ENCODE data around the gene RNF144B. TPM values are rescaled to one million over a fixed set of nuclear protein-coding genes. Genes with fewer than 3 reads are reported as not detected.
"Not testable (repeated sequence)": the region's sequence is repeated elsewhere in the genome, so short reads cannot be mapped to it uniquely, and the experiment has no call there.

Gene RNF144B
- polyA plus RNA-seq, 12 donors = 5.4 to 19.7 (median 10.7) TPM; not detected in 1

DNA sequence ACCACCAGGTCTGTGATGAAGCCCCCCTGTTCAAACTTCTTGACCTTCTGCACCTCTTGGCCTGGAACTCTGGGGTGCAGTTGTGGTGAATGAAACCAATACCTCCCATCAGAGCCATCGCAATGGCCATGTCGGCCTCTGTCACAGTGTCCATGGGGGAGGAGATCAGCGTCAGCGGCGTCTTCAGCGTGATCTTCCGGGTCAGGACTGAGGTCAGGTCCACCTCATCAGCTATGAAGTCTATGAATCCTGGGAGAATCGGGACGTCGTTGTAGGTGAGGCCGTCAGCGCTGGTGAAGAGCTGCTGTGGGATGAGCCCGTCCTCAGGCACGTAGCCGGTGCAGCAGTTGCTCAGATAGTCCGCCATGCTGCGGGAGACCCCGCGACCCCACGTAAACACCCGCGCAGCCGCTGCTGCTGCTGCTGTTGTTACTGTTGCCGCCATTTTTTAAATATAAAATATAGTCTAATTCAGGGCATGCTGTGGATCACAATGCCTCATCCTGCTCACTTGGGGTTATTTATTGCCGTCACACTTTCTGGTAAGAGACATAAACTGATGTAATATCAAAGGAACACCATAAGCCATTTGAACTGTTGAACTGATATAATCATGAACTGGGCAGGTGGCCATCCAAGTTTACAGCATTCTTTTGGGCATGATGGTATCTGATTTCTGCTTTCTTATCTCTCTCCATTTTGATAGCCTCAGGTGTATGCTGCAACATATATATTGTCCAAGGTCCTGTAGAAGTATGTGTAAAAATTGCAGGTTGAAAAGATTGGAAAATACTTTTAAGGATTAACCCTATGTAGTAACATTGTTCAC lies 18.7 kb upstream of the RNF144B start:
- DNase-seq = no peak

DNA sequence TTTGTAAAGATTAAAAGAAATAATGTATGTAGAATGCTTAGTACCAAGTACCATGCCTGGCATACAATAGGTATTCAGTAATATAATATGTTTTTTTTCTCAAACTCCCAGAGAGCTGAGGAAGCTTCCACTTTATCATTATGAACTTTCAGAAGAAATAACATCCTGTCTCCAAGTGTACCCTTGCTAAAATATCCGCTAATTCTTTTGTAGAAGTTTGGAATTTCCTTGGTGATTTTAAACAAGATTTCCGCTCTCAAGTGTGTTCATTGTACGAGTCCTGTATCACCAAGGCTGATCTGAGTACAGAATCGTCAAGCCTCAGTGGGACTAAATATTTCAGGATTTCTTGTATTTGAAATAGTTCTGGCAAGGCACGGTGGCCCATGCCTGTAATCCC lies 16.1 kb upstream of the RNF144B start:
- DNase-seq = no peak

DNA sequence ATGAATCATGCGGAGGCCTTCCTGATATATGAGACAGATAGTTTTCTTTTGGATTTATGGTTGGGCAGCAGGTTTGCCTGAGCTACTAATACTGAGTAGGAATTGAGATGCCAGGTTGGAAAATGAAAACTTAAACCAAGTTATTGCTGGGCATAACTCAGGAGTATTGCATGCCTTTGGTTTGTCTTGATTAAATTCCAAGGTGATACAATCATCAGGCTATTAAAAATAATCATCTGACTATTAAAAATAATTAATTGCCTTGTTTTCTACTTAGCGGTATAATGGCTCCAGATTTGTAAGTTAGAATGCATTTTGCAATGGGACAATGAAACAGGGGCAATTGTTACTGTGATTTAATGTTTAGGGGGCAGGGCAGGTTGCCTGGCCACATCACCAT lies 15.5 kb upstream of the RNF144B start:
- DNase-seq = no peak

DNA sequence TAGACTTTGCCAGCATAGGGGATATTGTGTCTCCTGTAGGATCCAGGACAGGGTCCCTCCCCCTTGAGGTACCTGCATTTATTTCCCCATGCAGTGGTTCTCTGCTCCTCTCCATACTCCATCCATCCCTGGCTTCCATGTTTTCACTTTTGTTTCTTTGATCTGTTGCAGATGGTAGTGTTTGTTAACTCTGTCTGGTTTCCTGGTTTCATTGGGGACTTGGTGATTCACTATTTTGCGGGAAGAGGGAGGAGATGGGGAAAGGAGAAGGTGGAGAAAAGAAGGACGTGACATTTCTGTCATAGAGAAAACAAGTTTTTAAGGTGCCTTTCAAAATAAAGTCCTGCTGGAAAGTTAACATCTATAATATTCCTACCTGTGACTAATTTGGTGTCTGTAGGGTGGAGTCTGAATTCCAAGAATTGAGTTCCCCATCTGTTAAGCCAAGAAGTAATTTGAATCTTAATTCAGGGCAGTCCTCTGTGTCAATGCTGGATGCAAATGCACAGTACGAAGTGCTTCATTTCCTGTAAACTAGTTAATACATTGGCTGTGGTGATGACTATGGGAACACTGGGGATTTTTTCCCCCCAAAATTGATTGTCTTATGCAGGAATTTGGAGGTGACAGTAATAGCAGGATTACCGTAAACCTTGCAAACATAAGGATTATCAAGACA lies 6.9 kb upstream of the RNF144B start:
- DNase-seq = no peak

DNA sequence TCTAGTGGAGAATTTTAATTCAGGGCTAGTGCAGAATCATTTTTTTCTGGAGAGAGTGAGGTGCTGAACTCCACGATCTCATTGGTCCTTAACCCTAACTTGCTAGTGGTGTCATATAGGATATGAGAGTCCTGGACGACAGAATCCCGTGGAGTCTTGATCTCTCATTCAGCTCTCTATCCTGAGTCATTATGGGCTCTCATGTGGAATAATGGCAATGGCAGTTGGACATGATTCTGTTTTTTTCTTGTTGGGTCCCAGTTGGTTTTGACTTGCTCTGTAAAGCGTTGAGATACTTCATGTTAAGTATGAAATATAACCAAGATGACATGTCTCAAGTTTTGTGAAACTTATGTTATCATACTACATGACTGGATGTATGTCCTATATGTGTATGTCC lies 6.3 kb upstream of the RNF144B start:
- no peak for DNase-seq

DNA sequence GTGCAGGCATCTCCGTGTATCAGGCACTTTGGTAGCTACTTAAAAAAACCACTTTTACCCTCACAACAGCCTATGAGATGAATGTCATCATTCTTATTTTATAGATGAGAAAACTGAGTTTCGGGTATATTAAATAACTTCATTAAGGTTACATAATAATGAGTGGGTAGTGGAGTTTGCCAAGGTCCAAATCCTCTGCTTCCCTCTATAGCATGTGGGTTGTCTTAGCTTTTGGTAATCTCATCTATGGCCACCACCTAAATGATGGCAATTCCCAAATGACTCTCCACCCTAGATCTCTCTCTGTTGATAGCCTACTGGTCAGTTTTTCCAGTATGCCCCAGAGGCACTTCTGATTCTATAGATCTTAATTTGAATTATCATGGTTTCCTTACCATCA lies 3.7 kb upstream of the RNF144B start:
- no peak for DNase-seq

DNA sequence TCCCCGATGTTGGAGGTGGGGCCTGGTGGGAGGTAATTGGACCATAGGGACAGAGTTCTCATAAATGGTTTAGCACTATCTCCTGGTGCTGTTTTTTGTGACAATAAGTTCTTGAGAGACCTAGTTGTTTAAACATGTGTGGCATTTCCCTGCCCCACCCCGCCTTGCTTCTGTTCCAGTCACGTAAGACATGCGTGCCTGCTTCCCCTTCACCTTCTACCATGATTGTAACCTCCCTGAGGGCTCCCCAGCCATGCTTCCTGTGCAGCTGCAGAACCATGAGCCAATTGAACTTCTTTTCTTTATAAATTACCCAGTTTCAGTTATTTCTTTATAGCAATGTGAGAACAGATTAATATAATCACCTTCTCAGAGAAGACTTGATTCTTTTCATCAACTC lies 2.5 kb upstream of the RNF144B start:
- DNase-seq = no peak

DNA sequence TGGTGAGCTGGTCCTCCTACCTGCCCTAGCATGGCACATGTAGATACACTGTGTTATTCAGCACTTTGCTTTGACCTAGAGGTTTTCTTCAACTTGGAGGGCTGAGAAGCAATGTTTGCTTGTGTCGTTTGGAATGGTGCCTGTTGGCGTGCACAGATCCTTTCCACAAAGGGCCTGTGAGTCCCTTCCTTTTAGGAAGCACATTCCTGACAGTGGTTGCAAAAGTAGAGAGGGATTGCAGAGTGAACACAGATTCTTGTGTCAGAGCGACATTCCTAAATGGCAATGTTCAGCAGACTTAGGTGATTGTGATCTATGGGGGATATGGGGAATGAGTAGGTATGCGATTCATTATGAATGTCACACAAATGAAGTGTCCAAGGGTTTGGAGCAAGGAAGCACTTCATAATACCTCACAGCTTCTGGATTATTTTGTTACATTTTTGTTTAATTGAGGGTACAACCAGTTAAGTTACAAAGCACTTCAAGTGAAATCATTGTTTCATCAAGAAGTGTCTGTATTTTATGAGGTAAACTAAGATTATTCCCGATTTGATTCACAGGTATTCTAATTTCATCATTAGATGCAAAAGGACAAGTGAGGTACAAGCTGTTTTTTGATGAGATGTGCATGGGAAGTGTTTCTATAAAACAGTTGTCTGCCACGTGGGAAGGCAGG lies 713 bp upstream of the RNF144B start:
- no peak for DNase-seq

DNA sequence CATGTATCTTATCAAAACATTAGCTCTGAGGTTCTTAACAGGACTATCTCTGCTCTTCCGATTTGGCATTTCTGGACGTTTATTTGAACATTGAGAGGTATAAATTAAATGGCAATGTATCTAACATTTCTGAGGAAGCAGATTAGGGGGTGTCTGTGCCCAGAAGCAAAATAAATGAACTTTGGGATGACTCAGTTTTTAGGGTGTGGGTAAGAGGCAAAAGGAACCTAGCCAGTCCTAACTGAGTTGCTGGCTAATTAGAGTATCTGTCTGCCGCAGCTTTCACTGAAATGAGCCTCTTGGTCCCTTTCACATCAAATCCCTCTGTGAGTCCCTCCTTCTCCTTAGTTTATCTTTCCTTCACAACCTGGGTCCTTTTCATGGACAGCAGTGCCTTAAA lies 1.1 kb downstream of the RNF144B start:
- no peak for DNase-seq

DNA sequence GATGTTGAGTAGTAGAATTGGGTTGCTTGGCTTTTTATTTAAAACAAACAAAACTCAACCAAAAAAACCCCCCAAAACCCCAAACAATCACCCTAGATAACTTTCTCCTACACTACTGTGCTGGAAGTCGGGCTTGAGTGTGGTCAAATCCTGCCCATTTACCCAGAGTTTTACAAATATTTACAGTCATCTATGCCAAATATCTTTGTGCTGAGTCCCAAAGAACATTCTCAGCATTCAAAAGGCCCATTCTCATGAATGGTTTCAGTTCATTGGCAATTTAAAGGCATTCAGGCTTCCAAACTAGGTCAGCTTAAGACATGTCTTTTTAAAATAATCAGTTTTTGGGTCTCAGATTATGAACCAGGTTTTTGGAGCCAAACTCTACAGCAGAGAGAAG lies 1.8 kb downstream of the RNF144B start:
- no peak for DNase-seq

DNA sequence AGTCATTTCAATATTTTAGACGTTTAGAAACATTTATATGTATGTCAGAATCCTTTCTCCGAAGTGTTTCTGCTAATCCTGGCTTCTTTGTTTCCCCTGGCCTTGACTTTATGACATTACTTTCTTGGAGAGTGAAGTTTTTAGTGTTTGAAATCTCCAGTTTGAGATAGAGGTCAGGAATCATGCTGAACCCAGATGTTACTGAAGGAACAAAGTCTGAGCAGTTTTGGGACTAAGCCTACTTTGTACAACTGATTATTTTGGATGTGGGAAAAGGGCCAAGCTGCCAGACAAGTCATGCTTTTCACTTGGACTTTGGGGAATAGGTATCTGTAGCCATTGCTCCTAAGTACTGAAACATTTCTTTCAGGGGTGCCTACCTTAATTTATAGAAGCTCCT lies 2.3 kb downstream of the RNF144B start:
- no peak for DNase-seq

DNA sequence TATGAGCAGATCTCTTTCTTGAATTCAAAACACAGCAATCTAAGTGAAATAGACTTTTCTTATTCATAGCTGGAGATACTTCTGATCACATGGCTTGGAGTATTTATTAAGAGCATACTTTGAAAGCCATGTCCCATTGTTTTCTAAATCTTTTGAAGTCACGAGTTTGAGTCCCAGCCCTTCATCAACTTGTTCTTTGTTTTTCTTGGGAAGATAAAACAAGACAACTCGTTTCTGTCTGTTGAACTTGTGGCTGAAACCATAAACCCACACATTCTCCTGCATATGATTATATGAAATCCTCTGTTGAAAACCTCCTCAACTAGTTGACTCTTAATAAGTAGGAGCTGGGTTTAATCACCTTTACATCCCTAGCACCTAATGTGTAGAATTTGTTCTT lies 3.3 kb downstream of the RNF144B start:
- DNase-seq = no peak

DNA sequence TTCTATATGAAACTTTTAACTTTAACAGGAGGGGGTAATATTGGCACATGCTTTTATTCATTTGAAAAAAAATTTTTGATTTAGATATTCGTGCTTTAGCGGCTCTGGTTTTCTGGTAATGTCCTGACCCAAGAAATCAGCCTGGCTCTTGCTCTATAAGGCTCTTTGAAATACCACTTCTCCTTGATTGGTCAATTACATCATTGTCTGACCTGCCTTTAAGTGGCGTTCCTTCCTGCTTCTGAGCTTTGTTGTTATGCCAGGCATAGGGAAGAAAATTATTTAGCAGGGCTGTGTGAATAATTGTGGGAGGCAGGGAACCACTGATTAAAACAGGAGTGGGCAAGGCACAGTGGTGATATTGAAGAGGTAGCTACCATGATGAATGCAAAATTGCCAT lies 3.9 kb downstream of the RNF144B start:
- no peak for DNase-seq

DNA sequence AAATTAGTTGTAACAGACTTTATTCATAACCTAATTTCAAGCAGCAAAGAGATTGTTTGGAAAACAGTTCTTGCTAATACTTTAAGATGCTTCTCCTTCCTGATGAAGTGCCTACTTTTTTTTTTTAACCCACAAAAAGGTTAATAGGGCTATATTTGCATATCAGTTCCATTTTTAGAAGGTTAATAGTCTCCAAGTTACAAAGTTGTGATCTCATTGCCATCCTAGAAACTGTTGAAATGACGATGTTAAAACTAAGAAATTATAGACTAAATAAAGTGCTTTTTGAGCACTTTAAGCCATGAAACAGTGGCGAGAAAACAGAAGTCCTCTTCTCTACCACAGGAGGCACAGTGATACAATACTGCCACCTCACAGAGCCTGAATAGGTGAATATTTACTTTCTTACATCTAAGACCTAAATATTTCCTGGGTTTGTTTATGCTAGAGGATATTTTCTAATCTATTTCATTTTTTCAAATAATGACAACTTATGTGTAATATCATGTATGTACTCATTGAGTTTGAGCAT lies 5.3 kb downstream of the RNF144B start:
- no peak for DNase-seq

DNA sequence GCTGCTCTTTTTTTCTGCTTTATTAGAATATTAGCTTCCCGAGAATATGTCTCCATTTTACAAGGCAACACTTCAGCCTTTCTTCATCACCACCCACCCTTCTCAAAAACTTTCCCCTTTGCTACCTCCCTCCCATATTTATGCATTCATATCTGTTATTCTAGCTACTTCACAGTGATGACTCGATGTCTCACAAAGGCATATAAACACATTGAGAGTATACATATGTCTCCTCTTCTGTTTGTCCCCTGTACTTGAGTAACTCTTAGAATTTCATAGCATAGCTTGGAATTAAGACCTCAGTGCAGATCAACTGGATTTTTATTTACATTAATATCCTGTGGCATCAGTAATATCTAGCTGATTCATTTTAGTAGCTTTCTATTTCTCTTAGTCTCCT lies 6.5 kb downstream of the RNF144B start:
- DNase-seq = no peak

DNA sequence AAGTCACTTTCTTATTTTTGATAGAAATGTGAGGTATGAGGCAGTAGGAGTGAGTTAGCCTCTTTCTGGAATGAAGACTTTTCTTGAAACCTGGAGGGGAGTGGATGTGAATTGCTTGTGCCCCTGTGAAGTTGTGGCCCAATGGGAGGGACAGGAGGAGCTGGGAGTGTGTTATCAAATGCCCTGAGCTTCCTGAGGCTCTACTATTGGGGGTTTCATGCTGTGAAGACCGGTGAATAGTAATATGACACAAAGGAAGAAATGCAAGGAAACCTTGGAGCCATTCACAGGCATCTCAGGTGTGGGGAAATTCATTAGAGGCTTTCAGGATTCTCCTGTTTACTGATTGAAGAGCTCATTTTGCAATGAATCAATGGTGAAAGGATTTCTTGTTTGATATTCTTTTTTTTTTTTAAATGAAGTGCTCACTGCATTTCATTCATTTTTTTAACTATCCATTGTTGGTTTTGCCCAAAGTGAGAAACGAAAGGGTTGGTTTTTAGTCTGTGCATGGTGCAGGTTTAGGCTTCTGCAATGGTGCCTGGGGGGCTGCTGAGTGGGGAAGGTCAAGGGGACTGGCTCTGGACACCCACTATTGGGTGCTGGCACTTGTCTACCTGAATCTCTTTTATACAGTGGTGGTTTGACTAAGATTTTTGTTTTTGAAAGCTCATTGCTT lies 8.2 kb downstream of the RNF144B start:
- DNase-seq = no peak

DNA sequence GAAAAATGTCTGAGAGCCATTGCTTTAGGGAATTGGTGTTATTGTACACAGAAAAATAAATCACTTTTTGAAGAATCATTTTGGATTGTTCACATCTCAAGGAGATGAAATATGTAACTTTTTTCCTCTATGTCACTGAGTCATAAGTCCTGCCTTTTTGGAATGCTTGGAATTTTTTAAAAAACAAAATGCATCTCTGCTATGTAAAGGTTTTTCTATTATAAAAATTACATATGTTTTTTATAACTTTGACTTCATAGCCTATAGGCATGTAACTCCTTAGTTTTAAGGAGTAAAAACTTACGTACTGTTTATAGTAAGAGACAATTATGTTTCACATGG lies 8.7 kb downstream of the RNF144B start:
- DNase-seq = no peak

DNA sequence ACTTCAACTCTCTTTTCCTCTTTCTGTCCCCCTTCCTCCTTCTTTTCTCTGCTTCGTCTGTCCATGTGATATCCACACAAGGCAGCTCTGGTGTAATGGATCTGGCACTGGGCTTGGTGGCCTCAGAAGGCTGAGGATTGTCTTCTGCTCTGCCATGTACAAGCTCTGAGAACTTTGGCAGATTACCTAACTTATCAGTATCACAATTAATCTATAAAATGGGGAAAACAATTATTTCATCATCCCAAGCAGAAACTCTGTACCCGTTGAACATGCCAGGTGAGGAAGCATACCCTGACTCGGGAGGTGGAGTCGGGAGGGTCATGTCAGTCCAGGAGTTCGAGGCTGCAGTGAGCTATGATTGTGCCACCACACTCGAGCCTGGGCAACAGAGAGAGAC lies 10.6 kb downstream of the RNF144B start:
- DNase-seq = no peak

DNA sequence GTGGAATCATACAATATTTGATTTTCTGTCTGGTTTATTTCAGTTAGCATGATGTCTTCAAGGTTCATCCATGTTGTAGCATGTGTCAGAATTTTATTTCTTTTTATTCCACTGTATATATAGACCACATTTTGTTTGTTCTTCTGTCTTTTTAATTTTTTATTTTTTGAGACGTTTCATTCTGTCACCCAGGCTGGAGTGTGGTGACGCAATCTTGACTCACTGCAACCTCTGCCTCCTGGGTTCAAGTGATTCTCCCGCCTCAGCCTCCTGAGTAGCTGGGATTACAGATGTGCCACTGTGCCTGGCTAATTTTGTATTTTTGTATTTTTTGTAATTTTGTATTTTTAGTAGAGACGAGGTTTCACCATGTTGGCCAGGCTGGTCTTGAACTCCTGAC lies 11.1 kb downstream of the RNF144B start:
- DNase-seq = not testable (repeated sequence)

DNA sequence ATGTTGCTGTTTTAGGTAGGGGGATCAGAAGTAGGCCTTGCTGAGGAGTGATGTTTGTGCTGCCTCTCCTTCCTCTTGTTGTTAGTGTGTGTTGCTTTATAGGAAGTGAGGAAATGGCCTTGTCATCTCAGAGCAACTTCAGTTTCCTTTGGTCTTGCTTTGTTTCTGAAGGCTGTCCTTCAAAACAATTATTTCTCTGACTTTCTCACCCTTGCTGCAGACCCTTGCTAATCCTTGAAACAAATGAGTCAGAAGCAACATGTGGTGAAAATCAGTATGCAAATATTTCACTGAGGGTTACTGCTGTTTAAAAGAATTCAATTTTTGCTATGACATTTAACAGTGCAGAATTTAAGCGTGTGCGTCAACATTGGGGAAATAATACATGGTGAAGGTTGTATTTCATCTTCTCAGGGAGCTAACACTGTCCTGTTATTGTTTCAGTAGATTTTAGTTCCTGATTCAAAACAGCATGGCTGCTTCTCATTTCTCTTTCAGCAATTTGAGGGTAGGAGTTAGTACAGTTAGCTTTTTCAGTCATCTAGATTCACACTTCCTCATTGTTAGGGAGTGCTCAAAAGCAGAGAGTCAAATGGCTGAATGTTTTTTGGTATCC lies 13.8 kb downstream of the RNF144B start:
- DNase-seq = no peak

DNA sequence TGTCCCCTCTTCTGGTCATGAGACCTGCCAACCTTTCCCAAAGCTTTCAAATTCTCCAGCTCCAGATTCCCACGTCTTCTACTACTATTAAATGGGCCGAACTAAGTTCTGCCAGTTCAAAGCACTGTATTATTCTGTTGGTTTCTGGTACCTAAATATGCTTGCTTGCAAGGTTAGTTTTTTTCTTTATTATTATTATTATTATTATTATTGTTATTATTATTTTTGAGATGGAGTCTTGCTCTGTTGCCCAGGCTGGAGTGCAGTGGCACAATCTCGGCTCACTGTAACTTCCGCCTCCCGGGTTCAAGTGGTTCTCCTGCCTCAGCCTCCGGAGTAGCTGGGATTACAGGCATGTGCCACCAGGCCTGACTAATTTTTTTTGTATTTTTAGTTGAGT lies 17.8 kb downstream of the RNF144B start:
- not testable (repeated sequence) for DNase-seq

Measured in muscle of arm (tissue), 12 donors.